ENCODE measurements around the gene ENAH. TPM values are rescaled to one million over a fixed set of nuclear protein-coding genes. Genes with fewer than 3 reads are reported as not detected.
"Not testable (repeated sequence)": the region's sequence is repeated elsewhere in the genome, so short reads cannot be mapped to it uniquely, and the experiment has no call there.

Gene ENAH
- total RNA-seq, 2 donors from 2014 or later = 50.5 to 59.5 TPM

DNA sequence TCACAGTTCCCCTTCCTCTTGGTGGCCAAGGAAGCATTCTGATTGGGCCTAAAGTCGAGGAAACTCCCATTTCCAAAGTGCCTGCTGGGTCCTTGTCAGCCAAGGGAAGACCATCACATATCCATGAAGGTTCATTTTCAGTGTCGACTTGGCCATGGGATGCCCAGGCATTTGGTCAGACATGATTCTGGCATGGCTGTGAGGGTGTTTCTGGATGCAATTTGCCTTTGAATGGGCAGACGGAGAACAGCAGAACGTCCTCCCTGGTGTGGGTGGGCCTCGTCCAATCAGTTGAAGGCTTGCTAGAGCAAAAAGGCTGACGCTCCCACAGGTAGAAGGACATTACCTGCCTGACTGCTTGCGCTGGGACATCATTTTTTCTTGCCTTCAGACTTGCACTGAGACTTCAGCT, 176.8 kb downstream of the ENAH start:
- Histone ChIP-seq H3K36me3 (no peaks in the 10 kb centered on the region), H3K27ac (no peak overlapping the region), H3K4me3 (no peak overlapping the region), H3K4me1 (peaks cover 0 to 9% of the 10 kb centered on the region in 2 donors), H3K27me3 (no peaks in the 10 kb centered on the region), H3K9me3 (no peaks in the 10 kb centered on the region)
- DNase-seq (ENCODE audit: low spot score) = peak; percentile 26
- TF ChIP-seq, protein P1, sequence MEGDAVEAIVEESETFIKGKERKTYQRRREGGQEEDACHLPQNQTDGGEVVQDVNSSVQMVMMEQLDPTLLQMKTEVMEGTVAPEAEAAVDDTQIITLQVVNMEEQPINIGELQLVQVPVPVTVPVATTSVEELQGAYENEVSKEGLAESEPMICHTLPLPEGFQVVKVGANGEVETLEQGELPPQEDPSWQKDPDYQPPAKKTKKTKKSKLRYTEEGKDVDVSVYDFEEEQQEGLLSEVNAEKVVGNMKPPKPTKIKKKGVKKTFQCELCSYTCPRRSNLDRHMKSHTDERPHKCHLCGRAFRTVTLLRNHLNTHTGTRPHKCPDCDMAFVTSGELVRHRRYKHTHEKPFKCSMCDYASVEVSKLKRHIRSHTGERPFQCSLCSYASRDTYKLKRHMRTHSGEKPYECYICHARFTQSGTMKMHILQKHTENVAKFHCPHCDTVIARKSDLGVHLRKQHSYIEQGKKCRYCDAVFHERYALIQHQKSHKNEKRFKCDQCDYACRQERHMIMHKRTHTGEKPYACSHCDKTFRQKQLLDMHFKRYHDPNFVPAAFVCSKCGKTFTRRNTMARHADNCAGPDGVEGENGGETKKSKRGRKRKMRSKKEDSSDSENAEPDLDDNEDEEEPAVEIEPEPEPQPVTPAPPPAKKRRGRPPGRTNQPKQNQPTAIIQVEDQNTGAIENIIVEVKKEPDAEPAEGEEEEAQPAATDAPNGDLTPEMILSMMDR (IDR thresholded peaks at IDR 0.05) = no peak

DNA sequence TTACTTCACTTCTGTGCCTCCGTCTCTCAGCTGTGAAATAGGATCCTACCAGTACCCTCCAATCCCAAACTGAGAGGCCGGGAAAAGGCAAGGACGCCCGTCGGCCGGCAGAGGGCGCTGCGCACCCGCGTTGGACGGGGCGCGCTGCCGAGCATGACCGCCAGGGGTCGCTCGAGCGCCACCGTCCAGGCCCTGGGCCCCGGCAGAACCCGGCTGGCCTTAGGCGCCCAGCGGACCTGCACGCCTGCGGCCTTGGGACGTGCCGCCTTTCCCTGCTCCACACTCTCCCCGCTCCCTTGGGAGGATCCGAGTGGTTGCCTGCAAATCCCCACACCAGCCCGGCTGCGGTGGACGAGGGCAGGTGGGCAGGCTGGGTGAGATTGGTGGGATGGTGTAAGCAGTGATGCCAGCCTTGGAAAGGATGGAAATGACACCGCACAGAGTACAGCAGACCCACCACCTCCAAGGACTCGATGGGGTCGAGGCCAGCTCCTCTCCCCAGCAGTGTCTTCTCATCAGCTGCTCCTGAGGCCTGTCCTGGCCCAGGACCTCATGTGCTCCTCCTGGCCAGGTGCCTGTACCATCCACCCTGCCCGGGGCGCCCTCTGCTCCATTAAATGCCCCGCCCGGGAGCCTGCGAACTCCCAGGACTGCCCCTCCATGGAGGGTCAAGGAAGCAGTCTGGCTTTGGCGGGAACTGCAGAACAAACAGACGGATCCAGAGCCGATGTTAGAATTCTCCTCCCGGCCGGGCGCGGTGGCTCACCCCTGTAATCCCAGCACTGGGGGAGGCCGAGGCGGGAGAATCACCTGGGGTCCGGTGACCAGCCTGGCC, 177.7 kb downstream of the ENAH start:
- Histone ChIP-seq H3K27ac (no peak overlapping the region), H3K36me3 (no peaks in the 10 kb centered on the region), H3K27me3 (no peaks in the 10 kb centered on the region), H3K4me3 (peak overlapping the region in 1 of 2 donors; percentile 25), H3K4me1 (peaks cover 0 to 9% of the 10 kb centered on the region in 2 donors), H3K9me3 (no peaks in the 10 kb centered on the region)
- TF ChIP-seq, protein P1 (IDR thresholded peaks at IDR 0.05) = peak; percentile 100
- peak; percentile 64 for DNase-seq (ENCODE audit: low spot score)

DNA sequence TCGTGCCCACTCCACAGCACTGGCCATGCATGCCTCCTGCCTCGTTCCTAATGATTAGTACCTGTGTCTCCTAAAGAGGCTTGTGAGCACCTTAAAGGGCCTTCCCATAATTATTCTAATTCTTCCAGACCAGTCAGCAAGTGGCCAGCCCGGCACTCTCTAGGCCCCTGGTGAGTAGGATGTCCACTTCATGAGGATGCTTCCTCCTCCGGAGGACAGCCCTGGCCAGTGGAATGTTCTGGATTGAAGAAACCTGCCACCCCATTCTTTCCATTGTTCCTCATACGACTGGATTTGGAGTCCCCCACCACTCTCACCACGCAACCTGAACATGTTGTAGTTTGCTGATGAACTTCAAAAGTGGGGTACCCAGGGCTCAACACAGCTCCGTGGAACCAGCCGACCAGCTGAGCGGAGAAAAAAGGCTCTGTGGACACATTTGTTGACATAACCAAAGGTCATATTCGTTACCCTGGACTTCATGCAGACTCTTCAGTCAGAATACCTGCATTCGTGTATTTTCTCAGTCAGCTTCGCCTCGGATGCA, 178.4 kb downstream of the ENAH start:
- no peak for DNase-seq (ENCODE audit: low spot score)
- no peak overlapping the region for H3K4me3 ChIP-seq
- TF ChIP-seq, protein P1 (IDR thresholded peaks at IDR 0.05) = peak in 1 of 2 donors; percentile 23

DNA sequence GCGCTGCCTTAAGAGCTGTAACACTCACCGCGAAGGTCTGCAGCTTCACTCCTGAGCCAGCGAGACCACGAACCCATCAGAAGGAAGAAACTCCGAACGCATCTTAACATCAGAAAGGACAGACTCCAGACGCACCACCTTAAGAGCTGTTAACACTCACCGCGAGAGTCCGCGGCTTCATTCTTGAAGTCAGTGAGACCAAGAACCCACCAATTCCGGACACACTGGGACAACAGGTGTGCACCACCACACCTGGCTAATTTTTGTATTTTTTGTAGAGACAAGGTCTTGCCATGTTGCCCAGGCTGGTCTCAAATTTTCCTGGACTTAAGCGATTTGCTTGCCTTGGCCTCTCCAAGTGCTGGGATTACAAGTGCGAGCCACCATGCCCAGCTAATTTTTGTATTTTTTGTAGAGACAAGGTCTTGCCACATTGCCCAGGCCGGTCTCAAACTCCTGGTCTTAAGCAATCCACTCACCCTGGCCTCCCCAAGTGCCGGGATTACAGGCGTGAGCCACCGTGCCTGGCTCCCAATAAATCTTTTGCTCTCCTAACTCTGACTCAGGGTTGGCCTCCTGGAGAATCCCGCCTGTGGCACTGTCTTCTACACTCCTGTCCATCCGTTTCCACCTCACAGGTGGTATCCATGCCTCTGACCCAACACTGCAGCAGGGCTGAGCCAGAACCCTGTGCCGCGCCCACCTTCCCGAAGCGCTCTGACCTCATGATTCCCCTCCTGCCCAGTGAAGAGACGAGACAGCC, 179.1 kb downstream of the ENAH start:
- H3K27me3 ChIP-seq, H3K27ac ChIP-seq, H3K36me3 ChIP-seq, H3K4me1 ChIP-seq, H3K4me3 ChIP-seq, H3K9me3 ChIP-seq: not testable (repeated sequence)
- DNase-seq (ENCODE audit: low spot score) = peak; percentile 57

More for the DNA sequence above, 178.4 kb downstream of the ENAH start:
- Histone ChIP-seq H3K9me3 (no peaks in the 10 kb centered on the region), H3K36me3 (no peaks in the 10 kb centered on the region), H3K4me1 (peaks cover 0 to 9% of the 10 kb centered on the region in 2 donors), H3K27ac (no peak overlapping the region), H3K27me3 (no peaks in the 10 kb centered on the region)

DNA sequence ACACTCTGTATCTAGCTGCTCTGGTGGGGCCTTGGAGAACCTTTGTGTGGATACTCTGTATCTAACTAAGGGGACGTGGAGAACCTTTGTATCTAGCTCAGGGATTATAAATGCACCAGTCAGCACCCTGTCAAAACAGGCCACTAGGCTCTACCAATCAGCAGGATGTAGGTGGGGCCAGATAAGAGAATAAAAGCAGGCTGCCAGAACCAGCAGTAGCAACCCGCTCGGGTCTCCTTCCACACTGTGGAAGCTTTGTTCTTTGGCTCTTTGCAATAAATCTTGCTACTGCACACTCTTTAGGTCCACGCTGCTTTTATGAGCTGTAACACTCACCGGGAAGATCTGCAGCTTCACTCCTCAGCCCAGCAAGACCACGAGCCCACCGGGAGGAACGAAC, 179.7 kb downstream of the ENAH start:
- H3K4me1 ChIP-seq = peaks cover 0 to 10% of the 10 kb centered on the region in 2 donors
- not testable (repeated sequence) for H3K4me3 ChIP-seq, H3K9me3 ChIP-seq, H3K27ac ChIP-seq, H3K27me3 ChIP-seq, H3K36me3 ChIP-seq
- peak; percentile 54 for DNase-seq (ENCODE audit: low spot score)

DNA sequence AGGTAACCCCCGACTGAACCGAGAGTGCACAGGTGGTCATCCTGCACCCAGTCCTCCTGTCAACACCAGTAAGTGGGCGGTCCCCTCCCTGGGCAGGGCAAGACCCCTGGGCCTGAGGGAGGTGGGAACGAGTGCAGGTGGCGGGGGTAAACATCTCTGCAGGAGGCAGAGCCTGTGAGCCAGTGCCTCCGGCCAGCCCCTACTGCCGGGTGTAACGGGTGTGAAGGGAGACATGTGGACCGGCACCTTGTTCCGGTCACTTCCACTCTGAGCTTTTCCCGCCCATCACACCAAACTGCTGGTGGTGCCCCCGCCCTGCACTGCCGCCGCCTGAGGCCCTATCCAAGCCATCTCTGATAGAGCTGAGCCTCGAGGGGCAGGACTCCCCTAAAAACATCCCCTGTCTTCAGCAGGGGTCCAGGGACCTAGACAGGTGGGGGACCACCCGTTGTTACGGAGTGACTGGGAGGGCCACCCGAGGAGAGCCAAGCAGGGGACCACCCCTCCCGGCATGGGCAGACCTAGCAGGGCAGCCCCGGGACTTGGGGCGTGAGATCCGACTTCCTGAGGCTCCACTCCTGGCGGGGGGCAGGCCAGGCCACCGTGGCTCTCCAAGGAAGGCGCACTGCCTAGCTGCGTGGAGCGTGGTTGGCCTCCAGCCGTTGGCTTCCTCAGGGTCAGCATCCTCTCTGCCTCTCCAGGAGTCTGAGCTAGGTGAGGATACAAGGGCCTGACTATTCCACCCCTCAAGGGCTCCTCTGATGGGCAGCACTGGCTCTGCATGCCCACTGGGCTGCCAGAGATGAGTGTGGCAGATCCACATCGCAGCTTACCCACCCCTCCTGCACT, 181.2 kb downstream of the ENAH start:
- no peaks in the 10 kb centered on the region for H3K36me3 ChIP-seq
- no peak overlapping the region for H3K27ac ChIP-seq
- H3K9me3 ChIP-seq = no peaks in the 10 kb centered on the region
- H3K4me3 ChIP-seq = no peak overlapping the region
- H3K27me3 ChIP-seq = no peaks in the 10 kb centered on the region
- TF ChIP-seq, protein P1 (IDR thresholded peaks at IDR 0.05) = no peak
- peaks cover 0 to 21% of the 10 kb centered on the region in 2 donors for H3K4me1 ChIP-seq
- peak; percentile 50 for DNase-seq (ENCODE audit: low spot score)
